Ishikawa (cell line): ENCODE data around the gene HMGCR.

Experiments used
- CEBPB ChIP-seq: IDR thresholded peaks from 2 replicates; pipeline ENCODE4 v1.6.1; 2012
- CREB1 ChIP-seq: IDR thresholded peaks from 2 replicates; pipeline ENCODE4 v1.6.1; 2012; ENCODE audit warnings: low read depth
- EGR1 ChIP-seq: IDR thresholded peaks from 2 replicates; pipeline ENCODE4 v1.6.1; 2012
- EP300 ChIP-seq: IDR thresholded peaks from 2 replicates; pipeline ENCODE4 v1.6.1; 2012; ENCODE audit warnings: borderline replicate concordance
- FOXM1 ChIP-seq: IDR thresholded peaks from 2 replicates; pipeline ENCODE4 v1.6.1; 2012; ENCODE audit warnings: low read depth, borderline replicate concordance
- MAX ChIP-seq: IDR thresholded peaks from 2 replicates; pipeline ENCODE4 v1.6.1; 2012
- NFIC ChIP-seq: IDR thresholded peaks from 2 replicates; pipeline ENCODE4 v1.6.1; 2012
- RAD21 ChIP-seq: IDR thresholded peaks from 2 replicates; pipeline ENCODE4 v1.6.1; 2012; ENCODE audit warnings: low read depth
- REST ChIP-seq: IDR thresholded peaks from 2 replicates; pipeline ENCODE4 v1.6.1; 2012; ENCODE audit warnings: low read depth, mild to moderate bottlenecking
- TAF1 ChIP-seq: IDR thresholded peaks from 2 replicates; pipeline ENCODE4 v1.6.1; 2012; ENCODE audit warnings: low read depth, mild to moderate bottlenecking
- TCF12 ChIP-seq: IDR thresholded peaks from 2 replicates; pipeline ENCODE4 v1.6.1; 2012; ENCODE audit warnings: low read depth
- TEAD4 ChIP-seq: IDR thresholded peaks from 2 replicates; pipeline ENCODE4 v1.6.1; 2012
- USF1 ChIP-seq: IDR thresholded peaks from 2 replicates; pipeline ENCODE4 v1.6.1; 2012
- YY1 ChIP-seq: IDR thresholded peaks from 2 replicates; pipeline ENCODE4 v1.6.1; 2012; ENCODE audit warnings: low read depth
- ZBTB7A ChIP-seq: IDR thresholded peaks from 2 replicates; pipeline ENCODE4 v1.6.1; 2012; ENCODE audit warnings: low read depth

HMGCR gene

GRCh38 chr5:75387806-75388205 lies 50.8 kb downstream of the HMGCR start:
- no peak for TF ChIP-seq FOXM1
- no peak for TF ChIP-seq YY1
- TF ChIP-seq EP300, result no peak
- no peak for TF ChIP-seq ZBTB7A
- TF ChIP-seq NFIC, result no peak
- no peak for TF ChIP-seq TCF12
- no peak for TF ChIP-seq EGR1
- TF ChIP-seq USF1, result no peak
- TF ChIP-seq CEBPB, result no peak
- no peak for TF ChIP-seq MAX
- no peak for TF ChIP-seq REST
- TF ChIP-seq CREB1, result no peak
- TF ChIP-seq TAF1, result no peak
- TF ChIP-seq TEAD4, result no peak
- TF ChIP-seq RAD21, result no peak

- TF ChIP-seq NFIC, result no peak
- no peak for TF ChIP-seq TEAD4
- TF ChIP-seq USF1, result no peak
- TF ChIP-seq TAF1, result no peak
- TF ChIP-seq CREB1, result no peak
- no peak for TF ChIP-seq RAD21
- TF ChIP-seq EGR1, result no peak
- TF ChIP-seq CEBPB, result no peak
- TF ChIP-seq ZBTB7A, result no peak
- TF ChIP-seq MAX, result no peak
- TF ChIP-seq YY1, result no peak
- TF ChIP-seq EP300, result no peak
- TF ChIP-seq FOXM1, result no peak
- TF ChIP-seq TCF12, result no peak
- TF ChIP-seq REST, result no peak
Observed at GRCh38 chr5:75389430-75389829, 52.4 kb downstream of the HMGCR start.

- TF ChIP-seq EGR1, result no peak
- TF ChIP-seq MAX, result no peak
- no peak for TF ChIP-seq REST
- TF ChIP-seq USF1, result no peak
- no peak for TF ChIP-seq NFIC
- TF ChIP-seq CEBPB, result no peak
- TF ChIP-seq EP300, result no peak
Observed at GRCh38 chr5:75395277-75395676, 58.3 kb downstream of the HMGCR start.

- no peak for TF ChIP-seq EGR1
- TF ChIP-seq TAF1, result no peak
- TF ChIP-seq CREB1, result no peak
- no peak for TF ChIP-seq REST
- no peak for TF ChIP-seq TEAD4
- TF ChIP-seq RAD21, result no peak
- TF ChIP-seq NFIC, result no peak
- no peak for TF ChIP-seq EP300
- no peak for TF ChIP-seq USF1
- no peak for TF ChIP-seq TCF12
- no peak for TF ChIP-seq CEBPB
- no peak for TF ChIP-seq YY1
Observed at GRCh38 chr5:75405296-75405695, 68.3 kb downstream of the HMGCR start.
